Measurements from ENCODE around the gene DYNC1I1.
A peak's percentile ranks its signal among the peaks of the same experiment; 100 is the strongest.

Gene DYNC1I1

DNA sequence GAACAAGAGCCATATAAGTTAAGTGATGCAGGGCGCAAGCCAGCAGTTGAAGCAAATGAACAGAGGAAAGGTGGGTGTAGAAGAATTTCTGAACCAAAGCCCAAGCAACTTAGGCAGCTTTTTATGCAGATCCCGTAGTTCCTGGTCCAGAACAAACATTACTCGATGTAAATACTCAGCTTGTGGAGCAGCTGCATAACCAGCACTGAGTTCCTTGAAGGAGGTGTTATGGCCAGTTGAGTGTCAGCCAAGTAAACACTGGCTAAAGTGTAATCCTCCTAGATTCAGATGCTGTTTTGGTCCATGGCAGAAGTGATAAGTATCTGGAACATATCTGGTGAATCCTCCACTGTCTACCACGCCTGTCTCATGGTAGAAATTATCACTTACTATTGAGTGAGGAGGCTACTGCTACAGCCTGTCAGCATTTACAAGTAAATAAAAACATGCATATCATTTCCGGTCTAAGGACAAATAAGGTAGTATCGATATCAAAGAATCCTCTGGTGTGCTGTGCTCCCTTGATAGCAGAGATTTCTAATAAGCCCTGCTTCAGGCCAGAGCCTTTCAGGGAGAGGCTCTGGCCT is 213.9 kb downstream of the DYNC1I1 start:
- TF ChIP-seq, protein P1, sequence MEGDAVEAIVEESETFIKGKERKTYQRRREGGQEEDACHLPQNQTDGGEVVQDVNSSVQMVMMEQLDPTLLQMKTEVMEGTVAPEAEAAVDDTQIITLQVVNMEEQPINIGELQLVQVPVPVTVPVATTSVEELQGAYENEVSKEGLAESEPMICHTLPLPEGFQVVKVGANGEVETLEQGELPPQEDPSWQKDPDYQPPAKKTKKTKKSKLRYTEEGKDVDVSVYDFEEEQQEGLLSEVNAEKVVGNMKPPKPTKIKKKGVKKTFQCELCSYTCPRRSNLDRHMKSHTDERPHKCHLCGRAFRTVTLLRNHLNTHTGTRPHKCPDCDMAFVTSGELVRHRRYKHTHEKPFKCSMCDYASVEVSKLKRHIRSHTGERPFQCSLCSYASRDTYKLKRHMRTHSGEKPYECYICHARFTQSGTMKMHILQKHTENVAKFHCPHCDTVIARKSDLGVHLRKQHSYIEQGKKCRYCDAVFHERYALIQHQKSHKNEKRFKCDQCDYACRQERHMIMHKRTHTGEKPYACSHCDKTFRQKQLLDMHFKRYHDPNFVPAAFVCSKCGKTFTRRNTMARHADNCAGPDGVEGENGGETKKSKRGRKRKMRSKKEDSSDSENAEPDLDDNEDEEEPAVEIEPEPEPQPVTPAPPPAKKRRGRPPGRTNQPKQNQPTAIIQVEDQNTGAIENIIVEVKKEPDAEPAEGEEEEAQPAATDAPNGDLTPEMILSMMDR (conservative IDR thresholded peaks at IDR 0.05), result no peak
- no peak for TF ChIP-seq ZFX (IDR thresholded peaks at IDR 0.05)
- no peak overlapping the region for H3K27ac ChIP-seq

DNA sequence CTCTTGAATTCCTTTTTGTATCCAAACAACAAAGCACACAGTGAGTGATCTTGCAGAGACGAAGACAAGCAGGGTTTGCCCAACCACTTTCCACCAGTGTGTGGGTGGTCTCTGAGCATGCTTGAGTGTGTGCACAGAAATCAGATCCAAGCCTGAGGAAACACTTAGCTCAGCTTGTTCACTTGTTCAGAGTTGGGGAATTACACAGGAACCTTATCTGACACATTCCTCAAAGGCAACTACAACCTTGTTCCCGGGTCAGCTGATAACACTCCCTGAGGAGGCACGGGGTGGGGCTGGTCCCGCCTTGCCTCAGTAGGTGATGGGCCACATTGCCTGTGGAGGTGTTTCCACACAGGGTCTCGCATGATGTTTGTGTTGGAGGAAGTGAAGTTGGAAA is 216.9 kb downstream of the DYNC1I1 start:
- H3K27ac ChIP-seq, result no peak overlapping the region
- TF ChIP-seq, protein P1 (conservative IDR thresholded peaks at IDR 0.05), result no peak
- no peak for TF ChIP-seq ZFX (IDR thresholded peaks at IDR 0.05)

DNA sequence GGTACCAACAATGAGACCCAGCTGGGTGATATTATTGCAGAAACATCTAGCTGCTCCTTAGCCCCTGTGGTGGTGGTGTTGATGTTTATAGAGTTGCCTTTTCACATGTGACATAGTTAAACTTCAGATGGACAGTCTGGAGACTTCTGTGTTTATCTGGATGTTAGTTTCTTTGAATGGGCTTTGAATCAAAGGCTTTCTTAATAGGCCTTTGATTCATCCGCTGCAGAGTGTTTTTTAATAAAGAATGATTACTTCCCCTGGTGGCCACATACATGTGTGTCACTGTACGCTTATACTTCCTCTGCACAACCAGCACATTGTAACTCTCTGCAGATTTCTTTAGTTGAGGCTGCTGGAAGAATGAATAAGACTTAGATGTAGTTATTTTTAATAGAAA is 221.0 kb downstream of the DYNC1I1 start:
- H3K27ac ChIP-seq, result no peak overlapping the region
- TF ChIP-seq, protein P1 (conservative IDR thresholded peaks at IDR 0.05), result peak; percentile 39
- TF ChIP-seq ZFX (IDR thresholded peaks at IDR 0.05), result no peak

DNA sequence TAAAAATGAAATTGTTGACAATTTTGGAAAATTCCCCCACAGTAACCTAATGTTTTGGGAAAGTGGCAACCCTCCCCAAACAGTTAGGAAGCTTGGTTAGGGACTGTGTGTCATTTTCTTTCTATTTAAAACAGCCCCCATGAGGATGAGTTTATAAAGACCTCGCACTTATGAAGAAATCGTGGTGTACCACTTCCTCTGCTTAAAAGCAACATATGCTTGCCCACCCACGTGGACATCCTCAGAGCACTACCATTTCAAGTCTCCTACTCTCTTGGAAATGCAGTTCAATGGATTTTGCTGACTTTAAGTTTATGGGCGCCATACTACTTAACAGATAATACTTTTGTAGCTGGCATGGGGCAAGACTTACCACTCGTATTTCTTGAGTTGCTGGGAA is 223.8 kb downstream of the DYNC1I1 start:
- no peak overlapping the region for H3K27ac ChIP-seq
- TF ChIP-seq, protein P1 (conservative IDR thresholded peaks at IDR 0.05), result no peak
- no peak for TF ChIP-seq ZFX (IDR thresholded peaks at IDR 0.05)

DNA sequence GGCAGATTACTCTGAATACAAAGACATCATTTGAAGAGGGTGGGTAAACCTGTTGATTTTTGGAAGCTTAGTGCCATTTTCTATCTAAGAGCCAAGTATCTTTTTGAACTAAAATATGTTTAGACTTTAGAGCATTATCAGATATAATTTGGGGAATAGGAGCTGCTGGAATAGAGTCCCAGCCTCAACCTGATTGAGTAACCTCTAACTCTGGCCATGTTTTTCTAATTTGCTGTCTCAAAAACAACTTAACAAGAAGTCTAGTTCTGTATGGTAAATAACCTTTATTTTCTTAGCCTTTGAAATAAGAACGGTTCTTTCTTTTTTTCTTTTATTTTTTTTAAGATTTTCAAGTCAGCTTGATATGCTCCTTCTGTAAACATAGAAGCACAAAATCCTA is 224.5 kb downstream of the DYNC1I1 start:
- H3K27ac ChIP-seq, result no peak overlapping the region
- TF ChIP-seq ZFX (IDR thresholded peaks at IDR 0.05), result no peak
- TF ChIP-seq, protein P1 (conservative IDR thresholded peaks at IDR 0.05), result no peak

DNA sequence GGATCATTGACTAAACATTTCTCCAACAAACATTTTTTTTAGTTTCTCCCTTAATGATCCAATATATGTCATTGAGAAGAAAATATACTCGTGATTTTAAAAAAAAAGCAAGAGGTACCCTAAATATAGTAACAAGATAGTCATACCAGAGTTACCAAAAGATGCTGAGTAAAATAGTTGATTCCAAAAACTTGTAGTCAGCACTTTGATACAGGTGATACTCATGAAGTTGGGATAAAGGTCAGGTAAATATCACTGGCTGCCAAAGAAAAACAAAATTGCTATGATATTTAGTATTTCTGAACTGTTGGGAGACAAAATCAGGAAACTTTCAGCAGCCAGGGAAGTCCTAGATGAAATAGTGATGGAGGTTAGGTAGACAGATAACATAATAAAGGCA is 225.3 kb downstream of the DYNC1I1 start:
- H3K27ac ChIP-seq, result no peak overlapping the region
- TF ChIP-seq, protein P1 (conservative IDR thresholded peaks at IDR 0.05), result no peak
- TF ChIP-seq ZFX (IDR thresholded peaks at IDR 0.05), result no peak

DNA sequence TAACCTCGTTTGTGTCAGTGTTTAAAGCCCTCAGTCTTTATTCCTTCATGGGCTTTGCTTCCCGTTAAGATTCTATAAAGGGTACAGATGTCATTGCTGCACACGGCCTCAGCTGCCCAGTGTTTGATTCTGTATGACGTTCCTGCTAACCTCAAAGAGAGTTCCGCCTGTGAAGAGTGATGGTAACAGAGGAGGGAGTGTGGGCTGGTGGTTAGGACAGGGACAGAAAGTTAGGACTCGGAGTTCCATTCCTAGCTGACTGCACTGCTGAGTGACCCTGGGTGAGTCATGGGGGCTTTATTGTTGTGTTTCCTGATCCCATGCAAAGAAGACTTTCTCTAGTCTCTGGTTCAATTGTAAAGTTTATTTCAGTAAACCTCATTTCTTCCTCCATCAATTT is 227.1 kb downstream of the DYNC1I1 start:
- TF ChIP-seq, protein P1 (conservative IDR thresholded peaks at IDR 0.05), result no peak
- TF ChIP-seq ZFX (IDR thresholded peaks at IDR 0.05), result no peak

More for the DNA sequence above, 227.1 kb downstream of the DYNC1I1 start:
- no peak overlapping the region for H3K27ac ChIP-seq
